B cell (primary cell): Measurements from ENCODE around the gene SOCS2.

Experiments
- EZH2 ChIP-seq: IDR thresholded peaks from 2 replicates; pipeline ENCODE4 v1.6.1; 2012; ENCODE audit warnings: borderline replicate concordance, low read depth, mild to moderate bottlenecking, moderate library complexity, low read length; ENCODE audit not compliant: insufficient read depth, poor library complexity, severe bottlenecking
- TF ChIP-seq, protein P1 (sequence below): fragments of 200-600 bp; IDR thresholded peaks from one replicate; pipeline ENCODE4 v1.8.0; 2022; ENCODE audit warnings: antibody characterized with exemption, mild to moderate bottlenecking

DNA sequence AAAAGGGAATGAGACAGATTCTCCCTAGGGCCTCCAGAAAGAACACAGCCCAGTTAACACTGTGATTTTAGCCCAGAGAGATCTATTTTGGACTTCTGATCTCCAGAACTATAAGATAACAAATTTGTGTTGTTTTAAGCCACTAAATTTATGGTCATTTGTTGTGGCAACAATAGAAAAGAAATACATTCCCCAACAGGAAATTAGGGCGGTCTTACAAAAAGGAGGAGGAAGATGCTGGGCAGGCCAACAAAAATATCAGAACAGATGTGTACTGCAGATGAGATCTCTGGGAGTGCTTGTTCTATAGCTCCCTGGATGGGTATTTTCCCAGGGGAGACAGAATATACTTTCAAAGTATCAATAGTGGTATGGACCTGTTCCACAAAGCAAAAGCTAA is 32.0 kb upstream of the SOCS2 start:
- TF ChIP-seq, protein P1, sequence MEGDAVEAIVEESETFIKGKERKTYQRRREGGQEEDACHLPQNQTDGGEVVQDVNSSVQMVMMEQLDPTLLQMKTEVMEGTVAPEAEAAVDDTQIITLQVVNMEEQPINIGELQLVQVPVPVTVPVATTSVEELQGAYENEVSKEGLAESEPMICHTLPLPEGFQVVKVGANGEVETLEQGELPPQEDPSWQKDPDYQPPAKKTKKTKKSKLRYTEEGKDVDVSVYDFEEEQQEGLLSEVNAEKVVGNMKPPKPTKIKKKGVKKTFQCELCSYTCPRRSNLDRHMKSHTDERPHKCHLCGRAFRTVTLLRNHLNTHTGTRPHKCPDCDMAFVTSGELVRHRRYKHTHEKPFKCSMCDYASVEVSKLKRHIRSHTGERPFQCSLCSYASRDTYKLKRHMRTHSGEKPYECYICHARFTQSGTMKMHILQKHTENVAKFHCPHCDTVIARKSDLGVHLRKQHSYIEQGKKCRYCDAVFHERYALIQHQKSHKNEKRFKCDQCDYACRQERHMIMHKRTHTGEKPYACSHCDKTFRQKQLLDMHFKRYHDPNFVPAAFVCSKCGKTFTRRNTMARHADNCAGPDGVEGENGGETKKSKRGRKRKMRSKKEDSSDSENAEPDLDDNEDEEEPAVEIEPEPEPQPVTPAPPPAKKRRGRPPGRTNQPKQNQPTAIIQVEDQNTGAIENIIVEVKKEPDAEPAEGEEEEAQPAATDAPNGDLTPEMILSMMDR = no peak
- TF ChIP-seq EZH2 = no peak
